ENCODE results near the gene SLC4A8.

- TF ChIP-seq MAX (IDR thresholded peaks at IDR 0.05) (no peak), TAF1 (IDR thresholded peaks at IDR 0.05; ENCODE audit: low read depth) (no peak), CEBPB (IDR thresholded peaks at IDR 0.05) (no peak), USF1 (IDR thresholded peaks at IDR 0.05) (no peak), FOXM1 (IDR thresholded peaks at IDR 0.05; ENCODE audit: borderline replicate concordance, low read depth) (no peak), YY1 (IDR thresholded peaks at IDR 0.05; ENCODE audit: low read depth) (no peak), RAD21 (IDR thresholded peaks at IDR 0.05; ENCODE audit: low read depth) (no peak)
- TF ChIP-seq, protein P1, sequence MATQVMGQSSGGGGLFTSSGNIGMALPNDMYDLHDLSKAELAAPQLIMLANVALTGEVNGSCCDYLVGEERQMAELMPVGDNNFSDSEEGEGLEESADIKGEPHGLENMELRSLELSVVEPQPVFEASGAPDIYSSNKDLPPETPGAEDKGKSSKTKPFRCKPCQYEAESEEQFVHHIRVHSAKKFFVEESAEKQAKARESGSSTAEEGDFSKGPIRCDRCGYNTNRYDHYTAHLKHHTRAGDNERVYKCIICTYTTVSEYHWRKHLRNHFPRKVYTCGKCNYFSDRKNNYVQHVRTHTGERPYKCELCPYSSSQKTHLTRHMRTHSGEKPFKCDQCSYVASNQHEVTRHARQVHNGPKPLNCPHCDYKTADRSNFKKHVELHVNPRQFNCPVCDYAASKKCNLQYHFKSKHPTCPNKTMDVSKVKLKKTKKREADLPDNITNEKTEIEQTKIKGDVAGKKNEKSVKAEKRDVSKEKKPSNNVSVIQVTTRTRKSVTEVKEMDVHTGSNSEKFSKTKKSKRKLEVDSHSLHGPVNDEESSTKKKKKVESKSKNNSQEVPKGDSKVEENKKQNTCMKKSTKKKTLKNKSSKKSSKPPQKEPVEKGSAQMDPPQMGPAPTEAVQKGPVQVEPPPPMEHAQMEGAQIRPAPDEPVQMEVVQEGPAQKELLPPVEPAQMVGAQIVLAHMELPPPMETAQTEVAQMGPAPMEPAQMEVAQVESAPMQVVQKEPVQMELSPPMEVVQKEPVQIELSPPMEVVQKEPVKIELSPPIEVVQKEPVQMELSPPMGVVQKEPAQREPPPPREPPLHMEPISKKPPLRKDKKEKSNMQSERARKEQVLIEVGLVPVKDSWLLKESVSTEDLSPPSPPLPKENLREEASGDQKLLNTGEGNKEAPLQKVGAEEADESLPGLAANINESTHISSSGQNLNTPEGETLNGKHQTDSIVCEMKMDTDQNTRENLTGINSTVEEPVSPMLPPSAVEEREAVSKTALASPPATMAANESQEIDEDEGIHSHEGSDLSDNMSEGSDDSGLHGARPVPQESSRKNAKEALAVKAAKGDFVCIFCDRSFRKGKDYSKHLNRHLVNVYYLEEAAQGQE (IDR thresholded peaks at IDR 0.05; ENCODE audit: low read depth): no peak
Observed at GRCh38 chr12:51374856-51375255, 49.8 kb upstream of the SLC4A8 start.
